Hepatocyte (in vitro differentiated cells): Measurements from ENCODE around the gene SEL1L. TPM values are rescaled to one million over a fixed set of nuclear protein-coding genes. Genes with fewer than 3 reads are reported as not detected.

Experiments used
- DNase-seq: peaks from one replicate; pipeline ENCODE4 v3.0.0-alpha.2; 2016; ENCODE audit warnings: low spot score
- H2AFZ ChIP-seq: fragments of 200-600 bp; sonication (generic); 2 replicates; pipeline ENCODE4 v1.6.0; 2016; ENCODE audit warnings: antibody characterized with exemption, mild to moderate bottlenecking
- H3K27ac ChIP-seq: fragments of 200-600 bp; sonication (generic); 2 replicates; pipeline ENCODE4 v1.5.1; 2016; ENCODE audit warnings: mild to moderate bottlenecking
- H3K27me3 ChIP-seq: fragments of 200-600 bp; sonication (generic); 2 replicates; pipeline ENCODE4 v1.6.1; 2016
- H3K36me3 ChIP-seq: fragments of 200-600 bp; sonication (generic); replicated peaks from 2 replicates; pipeline ENCODE4 v1.5.1; 2016; ENCODE audit warnings: low read depth; ENCODE audit not compliant: insufficient read depth
- H3K4me1 ChIP-seq: fragments of 200-600 bp; sonication (generic); 2 replicates; pipeline ENCODE4 v1.5.1; 2016; ENCODE audit warnings: mild to moderate bottlenecking, moderate library complexity; ENCODE audit not compliant: insufficient read depth
- H3K4me2 ChIP-seq: fragments of 200-600 bp; sonication (generic); 2 replicates; pipeline ENCODE4 v1.6.0; 2016
- H3K4me3 ChIP-seq: fragments of 200-600 bp; sonication (generic); 2 replicates; pipeline ENCODE4 v1.5.1; 2016; ENCODE audit warnings: mild to moderate bottlenecking
- H3K79me2 ChIP-seq: fragments of 200-600 bp; sonication (generic); 2 replicates; pipeline ENCODE4 v1.6.0; 2017; ENCODE audit warnings: mild to moderate bottlenecking
- H3K9me2 ChIP-seq: fragments of 200-600 bp; sonication (generic); replicated peaks from 2 replicates; pipeline ENCODE4 v1.6.0; 2017; ENCODE audit warnings: mild to moderate bottlenecking; ENCODE audit not compliant: insufficient read depth
- H3K9me3 ChIP-seq: fragments of 200-600 bp; sonication (generic); 2 replicates; pipeline ENCODE4 v1.5.1; 2016; ENCODE audit warnings: low read depth, mild to moderate bottlenecking
- H4K20me1 ChIP-seq: fragments of 200-600 bp; sonication (generic); 2 replicates; pipeline ENCODE4 v1.6.0; 2016; ENCODE audit warnings: mild to moderate bottlenecking; ENCODE audit not compliant: insufficient read depth, poor library complexity, severe bottlenecking
- EZH2 ChIP-seq: fragments of 200-600 bp; sonication (generic); IDR thresholded peaks from 2 replicates; pipeline ENCODE4 v1.6.1; 2016; ENCODE audit warnings: antibody characterized with exemption, mild to moderate bottlenecking, borderline replicate concordance
- EZH2phosphoT487 ChIP-seq: fragments of 200-600 bp; sonication (generic); IDR thresholded peaks from one replicate; pipeline ENCODE4 v1.6.1; 2018; ENCODE audit warnings: antibody characterized with exemption, mild to moderate bottlenecking, low read depth, moderate library complexity; ENCODE audit not compliant: unreplicated experiment, severe bottlenecking
- WGBS: methylation state at CpG from one replicate; pipeline ENCODE4 v1.1.6; 2016; ENCODE audit warnings: low lambda C conversion rate; ENCODE audit errors: missing lambda C conversion rate; 5-methylcytosine and 5-hydroxymethylcytosine counted together
- polyA plus RNA-seq: library from polyadenylated mRNA; unstranded; fragments of >200 nt; fragmentation: Nextera tagmentation; extraction: Ambion mirVana; gene quantifications from 2 replicates; pipeline ENCODE4 v1.2.1, GENCODE V29; 2016
- total RNA-seq: library from RNA; depleted of rRNA; stranded (reverse); fragments of >200 nt; gene quantifications from 2 replicates; pipeline ENCODE4 v1.2.3, GENCODE V29; 2014
- TF ChIP-seq, protein P1 (sequence below): fragments of 200-600 bp; sonication (generic); IDR thresholded peaks from 2 replicates; pipeline ENCODE4 v1.5.1; 2016; ENCODE audit warnings: antibody characterized with exemption, mild to moderate bottlenecking; ENCODE audit not compliant: poor library complexity

The SEL1L gene
- total and polyA plus RNA-seq, 2 experiments from 2014 or later, result 53.0 to 89.4 TPM

DNA sequence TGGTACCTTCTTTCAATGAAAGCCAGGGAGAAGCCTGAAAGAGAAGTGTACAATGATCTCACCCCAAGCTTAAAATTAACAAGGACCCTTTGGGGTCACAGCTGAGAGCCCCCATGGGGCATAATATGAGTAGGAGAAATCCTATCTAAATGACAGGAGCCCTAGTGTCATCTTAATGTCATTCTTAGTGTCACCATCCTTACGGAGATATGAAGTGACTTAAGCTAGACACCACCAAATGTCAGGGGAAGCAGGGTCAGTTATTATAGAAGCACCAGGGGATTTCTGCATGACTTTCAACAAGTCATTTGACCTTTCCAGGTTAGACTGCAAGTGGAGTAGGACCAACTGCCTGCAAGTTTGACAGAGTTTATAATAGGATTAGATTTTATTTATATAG lies 104.6 kb downstream of the SEL1L start:
- Histone ChIP-seq H3K27ac (no peak overlapping the region), H3K36me3 (no peaks in the 10 kb centered on the region), H3K9me3 (no peaks in the 10 kb centered on the region), H3K4me3 (no peak overlapping the region), H4K20me1 (no peaks in the 10 kb centered on the region), H3K9me2 (no peaks in the 10 kb centered on the region), H3K79me2 (peaks cover 12% of the 10 kb centered on the region), H3K4me1 (peaks cover 10% of the 10 kb centered on the region), H3K27me3 (no peaks in the 10 kb centered on the region), H2AFZ (no peak overlapping the region), H3K4me2 (no peak overlapping the region)
- no peak for DNase-seq
- TF ChIP-seq EZH2phosphoT487 (no peak), EZH2 (no peak)
- 95% methylated on average over 1 of the region's 1 CpG for WGBS

DNA sequence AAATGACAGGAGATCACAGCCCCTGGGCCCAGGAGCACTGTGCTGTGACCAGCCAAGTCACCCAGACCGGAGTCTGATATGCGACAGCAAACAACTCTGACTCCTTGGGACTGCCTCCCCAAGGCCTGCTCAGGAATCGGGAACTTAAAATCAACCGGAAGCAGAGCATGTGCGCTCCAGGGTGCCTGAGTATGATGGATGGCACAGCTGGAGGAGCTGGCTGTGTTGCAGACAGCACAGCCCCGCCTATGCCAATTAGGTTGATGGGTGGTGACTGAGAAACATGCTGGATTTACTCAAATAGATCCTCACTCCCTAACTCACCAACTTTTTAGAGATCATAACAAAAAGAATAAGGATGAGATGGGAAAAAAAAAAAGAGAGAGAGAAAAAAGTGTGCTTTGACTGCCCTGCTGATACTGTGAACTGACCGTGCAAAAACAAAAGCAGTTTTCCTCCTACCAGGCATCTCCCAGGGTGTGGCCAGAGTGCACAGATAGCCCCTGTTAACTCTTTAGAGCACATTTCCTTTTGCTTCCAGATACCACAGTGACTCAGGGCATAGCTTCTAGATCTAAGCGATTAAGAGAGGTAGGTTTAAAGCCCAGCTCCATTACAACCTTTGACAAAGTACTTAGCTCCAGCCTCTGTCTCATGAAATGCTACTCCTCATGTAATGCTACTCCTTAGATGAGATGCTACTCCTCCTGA lies 106.2 kb downstream of the SEL1L start:
- H3K27ac ChIP-seq, result no peak overlapping the region
- no peak for DNase-seq
- H3K4me2 ChIP-seq, result peak overlapping the region; percentile 36
- H3K4me3 ChIP-seq, result no peak overlapping the region
- H3K36me3 ChIP-seq, result no peaks in the 10 kb centered on the region
- peaks cover 10% of the 10 kb centered on the region for H3K4me1 ChIP-seq
- H4K20me1 ChIP-seq, result no peaks in the 10 kb centered on the region
- TF ChIP-seq EZH2, result no peak
- TF ChIP-seq EZH2phosphoT487, result no peak
- TF ChIP-seq, protein P1, sequence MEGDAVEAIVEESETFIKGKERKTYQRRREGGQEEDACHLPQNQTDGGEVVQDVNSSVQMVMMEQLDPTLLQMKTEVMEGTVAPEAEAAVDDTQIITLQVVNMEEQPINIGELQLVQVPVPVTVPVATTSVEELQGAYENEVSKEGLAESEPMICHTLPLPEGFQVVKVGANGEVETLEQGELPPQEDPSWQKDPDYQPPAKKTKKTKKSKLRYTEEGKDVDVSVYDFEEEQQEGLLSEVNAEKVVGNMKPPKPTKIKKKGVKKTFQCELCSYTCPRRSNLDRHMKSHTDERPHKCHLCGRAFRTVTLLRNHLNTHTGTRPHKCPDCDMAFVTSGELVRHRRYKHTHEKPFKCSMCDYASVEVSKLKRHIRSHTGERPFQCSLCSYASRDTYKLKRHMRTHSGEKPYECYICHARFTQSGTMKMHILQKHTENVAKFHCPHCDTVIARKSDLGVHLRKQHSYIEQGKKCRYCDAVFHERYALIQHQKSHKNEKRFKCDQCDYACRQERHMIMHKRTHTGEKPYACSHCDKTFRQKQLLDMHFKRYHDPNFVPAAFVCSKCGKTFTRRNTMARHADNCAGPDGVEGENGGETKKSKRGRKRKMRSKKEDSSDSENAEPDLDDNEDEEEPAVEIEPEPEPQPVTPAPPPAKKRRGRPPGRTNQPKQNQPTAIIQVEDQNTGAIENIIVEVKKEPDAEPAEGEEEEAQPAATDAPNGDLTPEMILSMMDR, result no peak
- H3K27me3 ChIP-seq, result no peaks in the 10 kb centered on the region
- H3K9me3 ChIP-seq, result no peaks in the 10 kb centered on the region
- 47% methylated on average over 8 of the region's 8 CpGs for WGBS
- peaks cover 12% of the 10 kb centered on the region for H3K79me2 ChIP-seq
- no peaks in the 10 kb centered on the region for H3K9me2 ChIP-seq
- H2AFZ ChIP-seq, result no peak overlapping the region

DNA sequence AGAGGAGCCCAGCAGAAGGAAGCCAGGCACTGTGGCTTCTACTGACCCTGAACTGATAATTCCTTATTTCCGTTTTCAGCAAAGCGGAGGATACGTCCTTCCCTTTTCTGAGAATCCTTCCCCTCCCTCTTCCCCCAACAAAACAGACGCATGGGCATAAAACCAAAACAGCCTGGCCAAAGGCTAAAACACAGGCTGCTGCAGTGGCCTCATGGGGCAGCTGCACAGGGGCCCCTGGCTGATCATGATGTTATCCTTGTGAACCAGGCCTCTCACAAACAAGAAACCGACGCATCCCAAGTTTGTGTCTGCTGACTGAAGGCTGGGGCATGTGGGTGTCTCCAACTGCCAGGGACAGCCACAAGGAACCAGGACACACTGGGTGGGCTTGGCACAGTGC lies 110.1 kb downstream of the SEL1L start:
- Histone ChIP-seq H2AFZ (no peak overlapping the region), H3K4me3 (no peak overlapping the region), H3K4me1 (peaks cover 10% of the 10 kb centered on the region), H3K27ac (no peak overlapping the region), H3K4me2 (no peak overlapping the region), H3K27me3 (no peaks in the 10 kb centered on the region), H3K36me3 (no peaks in the 10 kb centered on the region), H3K9me3 (no peaks in the 10 kb centered on the region), H3K9me2 (no peaks in the 10 kb centered on the region), H3K79me2 (peaks cover under 1% of the 10 kb centered on the region), H4K20me1 (no peaks in the 10 kb centered on the region)
- no peak for DNase-seq
- TF ChIP-seq, protein P1, result no peak
- TF ChIP-seq EZH2phosphoT487, result no peak
- no peak for TF ChIP-seq EZH2
- 74% methylated on average over 6 of the region's 6 CpGs for WGBS

Other genes with a start within 250 kb of the SEL1L start
- 20.9 and 22.7 TPM in 2 replicates for gene STON2, start 133.5 kb downstream of the SEL1L start, total RNA-seq
- 3.4 and 5.0 TPM in 2 replicates for gene STON2, start 133.5 kb downstream of the SEL1L start, polyA plus RNA-seq